Memory B cell (primary cell): ENCODE results near the gene RASA3.
"Not testable (repeated sequence)": the region's sequence is repeated elsewhere in the genome, so short reads cannot be mapped to it uniquely, and the experiment has no call there.

Source experiments
- ATAC-seq: fragments of 150-1000 bp; cut with Tn5 transposase; 2 replicates; pipeline ENCODE4 v1.10.0; 2021; ENCODE audit warnings: low read depth, mild to moderate bottlenecking, moderate library complexity
- DNase-seq, 2 donors: peaks; one replicate each; pipeline ENCODE4 v3.0.0; 2022; ENCODE audit warnings: low spot score in 2 of 2
- H3K27ac Mint-ChIP-seq: one replicate; pipeline ENCODE4 v1.8.0; 2022; ENCODE audit warnings: mild to moderate bottlenecking, moderate library complexity, mixed read lengths
- H3K27me3 Mint-ChIP-seq: one replicate; pipeline ENCODE4 v1.8.0; 2022; ENCODE audit warnings: mixed read lengths
- H3K36me3 Mint-ChIP-seq: one replicate; pipeline ENCODE4 v1.8.0; 2022; ENCODE audit warnings: mild to moderate bottlenecking, mixed read lengths
- H3K4me1 Mint-ChIP-seq: one replicate; pipeline ENCODE4 v1.8.0; 2022; ENCODE audit warnings: mixed read lengths
- H3K4me3 Mint-ChIP-seq: one replicate; pipeline ENCODE4 v1.8.0; 2022; ENCODE audit warnings: mild to moderate bottlenecking, moderate library complexity, mixed read lengths
- H3K9me3 Mint-ChIP-seq: one replicate; pipeline ENCODE4 v1.8.0; 2022; ENCODE audit warnings: mixed read lengths

RASA3 gene, protein sequence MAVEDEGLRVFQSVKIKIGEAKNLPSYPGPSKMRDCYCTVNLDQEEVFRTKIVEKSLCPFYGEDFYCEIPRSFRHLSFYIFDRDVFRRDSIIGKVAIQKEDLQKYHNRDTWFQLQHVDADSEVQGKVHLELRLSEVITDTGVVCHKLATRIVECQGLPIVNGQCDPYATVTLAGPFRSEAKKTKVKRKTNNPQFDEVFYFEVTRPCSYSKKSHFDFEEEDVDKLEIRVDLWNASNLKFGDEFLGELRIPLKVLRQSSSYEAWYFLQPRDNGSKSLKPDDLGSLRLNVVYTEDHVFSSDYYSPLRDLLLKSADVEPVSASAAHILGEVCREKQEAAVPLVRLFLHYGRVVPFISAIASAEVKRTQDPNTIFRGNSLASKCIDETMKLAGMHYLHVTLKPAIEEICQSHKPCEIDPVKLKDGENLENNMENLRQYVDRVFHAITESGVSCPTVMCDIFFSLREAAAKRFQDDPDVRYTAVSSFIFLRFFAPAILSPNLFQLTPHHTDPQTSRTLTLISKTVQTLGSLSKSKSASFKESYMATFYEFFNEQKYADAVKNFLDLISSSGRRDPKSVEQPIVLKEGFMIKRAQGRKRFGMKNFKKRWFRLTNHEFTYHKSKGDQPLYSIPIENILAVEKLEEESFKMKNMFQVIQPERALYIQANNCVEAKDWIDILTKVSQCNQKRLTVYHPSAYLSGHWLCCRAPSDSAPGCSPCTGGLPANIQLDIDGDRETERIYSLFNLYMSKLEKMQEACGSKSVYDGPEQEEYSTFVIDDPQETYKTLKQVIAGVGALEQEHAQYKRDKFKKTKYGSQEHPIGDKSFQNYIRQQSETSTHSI

DNA sequence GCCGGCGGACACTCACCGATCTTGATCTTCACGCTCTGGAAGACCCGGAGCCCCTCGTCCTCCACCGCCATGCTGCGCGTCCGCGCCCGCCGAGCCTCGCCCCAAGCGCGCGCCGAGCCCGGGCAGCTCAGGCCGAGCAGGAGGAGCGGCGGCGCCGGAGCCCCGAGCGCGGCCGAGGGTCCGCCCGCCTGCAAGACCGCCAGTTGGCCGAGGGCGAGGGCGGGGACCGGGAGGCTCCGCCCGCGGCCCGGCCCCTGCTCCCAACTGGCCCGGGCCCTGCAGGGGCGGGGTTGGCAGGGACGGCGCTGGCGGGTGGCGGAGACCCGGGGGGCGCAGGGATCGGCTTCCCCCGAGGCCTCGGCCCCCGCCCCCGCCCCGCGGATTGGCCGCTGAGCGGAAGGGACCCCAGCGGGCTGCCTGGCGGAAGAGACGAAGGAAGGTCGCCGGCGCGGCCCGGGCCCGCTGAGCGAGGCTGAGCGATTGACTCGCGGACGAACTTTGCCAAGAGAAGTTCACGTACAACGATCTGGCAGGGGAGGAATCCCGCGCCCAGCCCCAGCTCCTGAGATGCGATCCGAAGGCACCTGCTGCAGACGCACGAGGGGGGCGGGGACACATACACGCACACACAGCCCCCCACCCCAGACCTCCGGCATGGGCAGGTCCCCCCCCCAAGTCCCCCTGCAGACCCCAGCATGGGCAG, at the start of gene RASA3:
Gene RASA3 (minus strand): TSS at position 205 of the 703 bp plus-strand sequence. CDS start 134 bp downstream, at position 71.
- H3K27ac Mint-ChIP-seq, result peak within 1 kb of the TSS; percentile 93
- H3K4me1 Mint-ChIP-seq, result peaks cover 42% of the 10 kb centered on the region
- H3K36me3 Mint-ChIP-seq, result peaks cover 2% of the 10 kb centered on the region
- H3K4me3 Mint-ChIP-seq, result peak within 1 kb of the TSS; percentile 99
- no peaks in the 10 kb centered on the region for H3K9me3 Mint-ChIP-seq
- no peaks in the 10 kb centered on the region for H3K27me3 Mint-ChIP-seq
- peak in 1 of 2 donors; percentile 63 for DNase-seq
- peak; percentile 45 for ATAC-seq

DNA sequence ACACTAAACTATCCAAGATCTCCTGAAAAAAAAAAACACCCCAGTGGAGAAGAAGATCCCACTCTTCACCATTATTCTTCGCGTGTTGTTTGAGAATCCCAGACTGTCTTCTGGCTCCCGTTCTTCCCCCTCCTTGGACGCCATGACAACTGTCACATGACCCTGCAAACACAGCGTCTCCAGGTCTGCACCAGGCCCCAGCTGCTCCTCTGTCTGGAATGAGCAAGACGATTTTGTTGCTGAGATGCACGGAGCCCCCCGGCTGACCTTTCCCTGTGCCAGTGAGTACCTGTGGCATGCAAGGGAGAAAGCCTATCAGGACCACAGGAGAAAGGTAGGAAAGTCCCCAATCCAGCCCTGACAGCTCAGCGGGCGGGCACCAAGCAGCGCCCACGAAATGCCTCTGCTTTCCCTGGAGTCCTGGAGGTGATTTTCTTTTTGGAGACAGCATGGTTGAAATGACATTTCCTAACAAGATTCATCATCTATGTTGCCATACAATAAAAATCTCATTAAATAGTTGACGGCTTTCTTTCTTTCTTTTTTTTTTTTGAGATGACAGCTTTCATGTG, 46.8 kb upstream of the RASA3 start, which contains the start of gene CFAP97D2:
Gene CFAP97D2 (plus strand): TSS at position 171 of the 572 bp plus-strand sequence. CDS start 74 bp downstream, at position 245.
- peaks cover under 1% of the 10 kb centered on the region for H3K36me3 Mint-ChIP-seq

GRCh38 chr13:114177245-114178010, 45.0 kb upstream of the RASA3 start:
- no peak for ATAC-seq
- DNase-seq, result no peak
- Mint-ChIP-seq H3K27ac (no peak overlapping the region), H3K36me3 (peaks cover 1% of the 10 kb centered on the region), H3K27me3 (peaks cover 17% of the 10 kb centered on the region), H3K4me1 (peaks cover 2% of the 10 kb centered on the region), H3K9me3 (peaks cover 3% of the 10 kb centered on the region), H3K4me3 (no peak overlapping the region)

More for the DNA sequence above, 46.8 kb upstream of the RASA3 start, which contains the start of gene CFAP97D2:
- Mint-ChIP-seq H3K9me3 (no peaks in the 10 kb centered on the region), H3K4me1 (peaks cover 2% of the 10 kb centered on the region), H3K4me3 (no peak within 1 kb of the TSS), H3K27me3 (peaks cover 24% of the 10 kb centered on the region), H3K27ac (no peak within 1 kb of the TSS)
- ATAC-seq (no peak), DNase-seq (no peak)

DNA sequence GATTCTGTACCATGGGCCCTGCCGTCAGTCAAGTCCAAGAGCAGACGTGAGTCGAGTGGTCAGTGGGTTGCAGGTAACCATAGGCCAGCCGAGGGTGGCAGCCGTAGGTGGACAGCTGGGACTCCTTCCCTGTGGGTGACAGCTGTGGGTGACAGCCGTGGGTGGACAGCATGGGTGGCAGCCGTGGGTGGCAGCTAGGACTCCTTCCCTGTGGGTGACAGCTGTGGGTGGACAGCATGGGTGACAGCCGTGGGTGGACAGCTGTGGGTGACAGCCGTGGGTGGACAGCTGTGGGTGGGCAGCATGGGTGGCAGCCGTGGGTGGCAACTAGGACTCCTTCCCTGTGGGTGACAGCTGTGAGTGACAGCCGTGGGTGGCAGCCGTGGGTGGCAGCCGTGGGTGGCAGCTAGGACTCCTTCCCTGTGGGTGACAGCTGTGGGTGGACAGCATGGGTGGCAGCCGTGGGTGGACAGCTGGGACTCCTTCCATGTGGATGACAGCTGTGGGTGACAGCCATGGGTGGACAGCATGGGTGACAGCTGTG, 44.0 kb upstream of the RASA3 start:
- peaks cover 17% of the 10 kb centered on the region for H3K27me3 Mint-ChIP-seq
- H3K9me3 Mint-ChIP-seq, H3K4me1 Mint-ChIP-seq, H3K4me3 Mint-ChIP-seq, ATAC-seq, H3K27ac Mint-ChIP-seq, H3K36me3 Mint-ChIP-seq, DNase-seq: not testable (repeated sequence)

DNA sequence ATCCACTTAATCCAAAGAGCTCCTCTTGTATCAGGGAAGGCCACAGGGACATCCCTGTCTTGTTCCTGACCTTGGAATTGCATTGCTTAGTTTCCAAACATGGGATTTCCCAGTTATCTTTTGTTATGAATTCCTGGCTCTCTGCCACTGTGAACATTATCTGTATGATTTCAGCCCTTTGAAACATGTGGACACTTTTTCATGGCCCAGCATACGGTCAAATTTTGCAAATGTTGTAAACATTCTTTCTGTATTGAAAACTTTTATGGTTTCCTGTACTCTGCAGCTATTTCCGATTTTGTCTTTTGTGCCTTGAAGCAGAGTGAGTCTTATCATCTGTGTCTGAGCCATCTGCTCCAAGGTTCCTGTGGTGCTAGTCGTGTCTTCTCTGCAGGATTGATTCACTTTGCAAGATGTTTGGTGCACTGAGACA, 42.1 kb upstream of the RASA3 start:
- Mint-ChIP-seq H3K27ac (no peak overlapping the region), H3K27me3 (peaks cover 8% of the 10 kb centered on the region), H3K36me3 (peaks cover 1% of the 10 kb centered on the region), H3K4me1 (no peaks in the 10 kb centered on the region), H3K9me3 (peaks cover 3% of the 10 kb centered on the region), H3K4me3 (no peak overlapping the region)
- ATAC-seq (no peak), DNase-seq (no peak)

DNA sequence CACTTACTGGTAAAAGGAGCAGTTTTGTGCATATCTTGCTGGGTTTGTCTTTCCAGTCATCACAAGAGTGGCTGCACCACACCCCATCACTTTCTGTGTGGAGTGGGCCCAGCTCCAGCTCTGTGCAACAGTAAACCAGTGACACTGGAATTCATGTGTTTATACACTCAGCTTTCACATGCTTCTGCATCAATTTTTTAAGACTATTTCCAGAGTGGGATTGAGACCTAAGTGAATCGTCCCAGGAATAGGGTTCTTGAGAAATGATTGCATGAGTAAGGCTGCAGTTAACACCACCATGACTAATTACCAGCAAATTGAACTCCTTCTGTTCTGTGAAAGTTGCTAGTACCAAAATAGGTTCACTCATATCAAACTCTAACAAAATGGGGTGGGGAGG, 41.3 kb upstream of the RASA3 start:
- H3K27ac Mint-ChIP-seq, result no peak overlapping the region
- H3K36me3 Mint-ChIP-seq, result peaks cover 1% of the 10 kb centered on the region
- ATAC-seq (no peak), DNase-seq (no peak)
- peaks cover 5% of the 10 kb centered on the region for H3K27me3 Mint-ChIP-seq
- peaks cover 3% of the 10 kb centered on the region for H3K9me3 Mint-ChIP-seq
- no peaks in the 10 kb centered on the region for H3K4me1 Mint-ChIP-seq
- no peak overlapping the region for H3K4me3 Mint-ChIP-seq

DNA sequence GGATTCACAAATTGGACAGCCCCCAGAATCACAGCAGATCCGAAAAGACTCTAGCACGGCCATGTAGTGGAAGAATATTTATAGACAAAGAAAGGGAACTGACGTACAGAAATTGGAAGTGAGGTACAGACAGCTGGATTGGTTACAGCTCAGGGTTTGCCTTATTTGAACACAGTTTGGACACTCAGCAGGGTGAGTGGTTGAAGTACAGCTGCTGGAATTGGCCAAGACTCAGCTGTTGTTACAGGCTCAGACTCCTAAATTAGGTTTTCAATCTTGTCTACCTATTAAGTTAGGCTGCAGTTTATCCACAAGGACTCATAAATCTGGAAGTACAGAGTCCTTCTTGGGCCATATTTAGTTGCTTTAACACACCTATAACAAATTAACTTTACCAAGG, 40.8 kb upstream of the RASA3 start:
- peaks cover 1% of the 10 kb centered on the region for H3K36me3 Mint-ChIP-seq
- peaks cover under 1% of the 10 kb centered on the region for H3K27me3 Mint-ChIP-seq
- H3K9me3 Mint-ChIP-seq, result peaks cover 3% of the 10 kb centered on the region
- no peak overlapping the region for H3K4me3 Mint-ChIP-seq
- no peaks in the 10 kb centered on the region for H3K4me1 Mint-ChIP-seq
- H3K27ac Mint-ChIP-seq, result no peak overlapping the region
- no peak for DNase-seq
- no peak for ATAC-seq

- ATAC-seq (no peak), DNase-seq (no peak)
- Mint-ChIP-seq H3K9me3 (no peaks in the 10 kb centered on the region), H3K27ac (no peak overlapping the region), H3K4me1 (peaks cover 7% of the 10 kb centered on the region), H3K27me3 (peaks cover 3% of the 10 kb centered on the region), H3K36me3 (no peaks in the 10 kb centered on the region), H3K4me3 (no peak overlapping the region)
These were observed 35.5 kb upstream of the RASA3 start for GRCh38 chr13:114167885-114168284.

- Mint-ChIP-seq H3K27me3 (peaks cover 3% of the 10 kb centered on the region), H3K36me3 (no peaks in the 10 kb centered on the region), H3K27ac (no peak overlapping the region), H3K9me3 (no peaks in the 10 kb centered on the region), H3K4me1 (peaks cover 9% of the 10 kb centered on the region), H3K4me3 (no peak overlapping the region)
- ATAC-seq, result peak; percentile 78
- no peak for DNase-seq
These were observed 35.0 kb upstream of the RASA3 start for GRCh38 chr13:114167426-114167825.

DNA sequence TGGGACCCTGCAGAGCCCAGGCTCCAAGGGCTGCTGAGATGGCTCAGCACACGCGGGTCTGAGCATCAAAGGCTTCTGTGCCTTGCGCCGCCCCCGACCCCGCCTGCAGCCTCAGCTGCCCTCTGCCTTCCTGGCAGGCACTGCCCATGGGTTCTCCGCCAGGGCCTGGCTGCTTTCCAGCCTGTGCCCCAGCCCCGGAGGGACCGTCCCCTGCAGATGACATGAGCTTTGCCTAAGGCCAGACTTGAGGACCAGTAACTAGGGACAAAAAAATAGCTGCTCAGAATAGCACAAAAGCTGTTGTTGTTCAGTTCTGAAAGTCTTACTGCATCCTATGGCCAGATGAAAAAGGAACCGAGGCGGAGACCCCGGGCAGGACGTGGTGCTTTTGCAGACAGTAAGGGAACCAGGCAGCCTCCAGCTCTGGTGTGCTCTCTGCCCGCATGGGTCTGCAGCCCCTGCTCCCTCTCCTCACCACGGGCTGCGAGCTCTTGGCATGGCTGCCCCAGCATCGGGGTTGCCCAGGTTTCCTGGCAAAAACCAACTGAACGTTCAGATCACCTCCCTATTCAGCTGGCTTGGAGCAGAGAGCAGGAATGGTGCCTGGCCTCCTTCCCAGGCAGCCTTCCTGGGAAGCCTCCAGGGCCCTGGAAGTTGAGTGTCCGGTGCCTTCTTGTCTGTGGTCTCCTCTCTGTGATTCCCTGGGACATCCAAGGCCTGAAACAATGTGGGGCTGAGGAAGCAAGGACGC, 34.1 kb upstream of the RASA3 start:
- no peak overlapping the region for H3K4me3 Mint-ChIP-seq
- no peaks in the 10 kb centered on the region for H3K9me3 Mint-ChIP-seq
- H3K4me1 Mint-ChIP-seq, result peaks cover 17% of the 10 kb centered on the region
- no peak overlapping the region for H3K27ac Mint-ChIP-seq
- H3K27me3 Mint-ChIP-seq, result peaks cover 3% of the 10 kb centered on the region
- no peak for DNase-seq
- ATAC-seq, result no peak
- no peaks in the 10 kb centered on the region for H3K36me3 Mint-ChIP-seq

- Mint-ChIP-seq H3K9me3 (no peaks in the 10 kb centered on the region), H3K4me1 (peaks cover 24% of the 10 kb centered on the region), H3K27me3 (peaks cover 3% of the 10 kb centered on the region), H3K4me3 (no peak overlapping the region), H3K36me3 (no peaks in the 10 kb centered on the region), H3K27ac (no peak overlapping the region)
- DNase-seq (no peak), ATAC-seq (no peak)
These were observed 32.4 kb upstream of the RASA3 start for GRCh38 chr13:114164681-114165429.

- DNase-seq, result no peak
- Mint-ChIP-seq H3K27me3 (peaks cover 3% of the 10 kb centered on the region), H3K9me3 (peaks cover 2% of the 10 kb centered on the region), H3K36me3 (no peaks in the 10 kb centered on the region), H3K4me1 (peaks cover 31% of the 10 kb centered on the region), H3K4me3 (no peak overlapping the region), H3K27ac (no peak overlapping the region)
- no peak for ATAC-seq
These were observed 31.6 kb upstream of the RASA3 start for GRCh38 chr13:114164053-114164452.
